K562 (cell line): ENCODE results near the gene OSTF1. TPM values are rescaled to one million over a fixed set of nuclear protein-coding genes. Genes with fewer than 3 reads are reported as not detected.

Experiments
- ATAC-seq: fragments of 200-7000 bp; cut with Tn5 transposase; 3 replicates; pipeline ENCODE4 v1.9.1; 2020; ENCODE audit warnings: moderate library complexity
- BruUV-seq: library from RNA; stranded (reverse); fragments of 400-500 nt; replicated peaks from 2 replicates; lab custom pipeline; 2021; lab: Mats Ljungman, UMichigan
- CTCF ChIA-PET: fragments of 300-600 bp; formaldehyde crosslinking; extraction: SDS; loops from one replicate; lab custom pipeline; 2021; ENCODE audit warnings: low intra/inter-chr PET ratio; lab: Yijun Ruan, JAX
- POLR2A ChIA-PET: fragments of 300-600, 350-650 bp; sonication (Branson Sonifier 250); formaldehyde crosslinking; extraction: SDS; loops from one replicate; lab custom pipeline; 2021; ENCODE audit warnings: antibody characterized with exemption, inconsistent platforms; lab: Yijun Ruan, JAX
- DNase-seq, 4 experiments: peaks; one replicate each; pipeline versions ENCODE4 v3.0.0 to v3.0.0-alpha.2; 2011 to 2018; ENCODE audit warnings: low spot score in 3 of 4, mixed read lengths in 3 of 4; ENCODE audit errors: extremely low read depth in 1 of 4
- FAIRE-seq: peaks from 2 replicates; lab custom pipeline; 2011; peaks lifted over from hg19 to GRCh38; lab: Jason Lieb, UNC
- H2AFZ ChIP-seq: 2 replicates; pipeline ENCODE4 v1.6.0; 2011; ENCODE audit warnings: low read depth, low read length, control low read depth, inconsistent platforms
- H3K27ac ChIP-seq: fragments of 200-600 bp; 3 replicates; pipeline ENCODE4 v1.8.0; 2011; ENCODE audit warnings: low read depth, mild to moderate bottlenecking, control low read depth, inconsistent platforms, low read length, moderate library complexity, mixed read lengths; ENCODE audit errors: extremely low read depth
- H3K27me3 ChIP-seq, 2 experiments: fragments of 300-600 bp in 1 of 2; 2 replicates in 1 of 2; 3 replicates in 1 of 2; pipeline versions ENCODE4 v1.6.0 to v1.8.0; 2011; ENCODE audit warnings: inconsistent platforms in 2 of 2, low read length in 2 of 2, mild to moderate bottlenecking in 1 of 2, mixed read lengths in 1 of 2, moderate library complexity in 1 of 2; ENCODE audit not compliant: control insufficient read depth in 2 of 2, insufficient read depth in 2 of 2
- H3K36me3 ChIP-seq: fragments of 300-600 bp; 3 replicates; pipeline ENCODE4 v1.8.0; 2011; ENCODE audit warnings: mild to moderate bottlenecking, low read length, inconsistent platforms; ENCODE audit not compliant: control insufficient read depth, insufficient read depth
- H3K4me1 ChIP-seq, 2 experiments: fragments of 200-600 bp in 1 of 2; replicated peaks in 1 of 2; 2 replicates in 1 of 2; 3 replicates in 1 of 2; pipeline versions ENCODE4 v1.5.1 to v1.8.0; 2011; ENCODE audit warnings: inconsistent platforms in 2 of 2, low read length in 2 of 2, mild to moderate bottlenecking in 1 of 2, mixed read lengths in 1 of 2, moderate library complexity in 1 of 2; ENCODE audit not compliant: control insufficient read depth in 2 of 2, insufficient read depth in 2 of 2
- H3K4me2 ChIP-seq: 2 replicates; pipeline ENCODE4 v1.6.1; 2011; ENCODE audit warnings: low read length, control low read depth, inconsistent platforms, mixed read lengths; ENCODE audit not compliant: insufficient read depth
- H3K4me3 ChIP-seq: fragments of 200-600 bp; sonication (generic), shearing (Covaris generic); 2 replicates; pipeline ENCODE4 v1.5.1; 2016; ENCODE audit warnings: control low read depth, inconsistent platforms
- H3K79me2 ChIP-seq: fragments of 200-600 bp; 3 replicates; pipeline ENCODE4 v1.8.0; 2011; ENCODE audit warnings: low read length, inconsistent platforms; ENCODE audit not compliant: control insufficient read depth, insufficient read depth
- H3K9ac ChIP-seq, 2 experiments: 2 replicates each; pipeline versions ENCODE4 v1.6.0 to v1.6.1; 2011; ENCODE audit warnings: low read depth in 2 of 2, low read length in 2 of 2, control low read depth in 1 of 2, inconsistent platforms in 1 of 2, mild to moderate bottlenecking in 1 of 2, mixed read lengths in 1 of 2; ENCODE audit not compliant: insufficient read depth in 1 of 2
- H3K9me1 ChIP-seq: one replicate; pipeline ENCODE4 v1.6.0; 2011; ENCODE audit warnings: inconsistent platforms, mild to moderate bottlenecking, low read length, moderate library complexity; ENCODE audit not compliant: control insufficient read depth, insufficient read depth
- H3K9me3 ChIP-seq: replicated peaks from 2 replicates; pipeline ENCODE4 v1.5.1; 2011; ENCODE audit warnings: low read depth, low read length, inconsistent platforms; ENCODE audit not compliant: control insufficient read depth, insufficient read depth
- H4K20me1 ChIP-seq: replicated peaks from 2 replicates; pipeline ENCODE4 v1.6.1; 2011; ENCODE audit warnings: low read length, inconsistent platforms, mixed read lengths; ENCODE audit not compliant: control insufficient read depth, insufficient read depth
- CHD1 ChIP-seq: fragments of 200-600 bp; sonication (generic); IDR thresholded peaks from one replicate; pipeline ENCODE4 v1.6.1; 2012; ENCODE audit warnings: mild to moderate bottlenecking, moderate library complexity, low read length, inconsistent platforms
- HMGXB4 ChIP-seq: sonication (generic); formaldehyde crosslinking; IDR thresholded peaks from 2 replicates; pipeline ENCODE4 v1.8.1; 2023; ENCODE audit warnings: mild to moderate bottlenecking, missing genetic modification reagents
- POLR2AphosphoS5 ChIP-seq: IDR thresholded peaks from 2 replicates; pipeline ENCODE4 v1.6.1; 2011; ENCODE audit warnings: mild to moderate bottlenecking, low read depth, low read length, moderate library complexity; ENCODE audit not compliant: control insufficient read depth, insufficient read depth
- TCF3 ChIP-seq: sonication (generic); formaldehyde crosslinking; IDR thresholded peaks from 2 replicates; pipeline ENCODE4 v1.4.0; 2020; ENCODE audit warnings: mild to moderate bottlenecking, missing genetic modification reagents
- ZNF12 ChIP-seq: sonication (generic); formaldehyde crosslinking; IDR thresholded peaks from 2 replicates; pipeline ENCODE4 v1.4.0; 2020; ENCODE audit warnings: mild to moderate bottlenecking, missing genetic modification reagents
- ZNF740 ChIP-seq, 3 experiments: fragments of 200-800 bp in 1 of 3; sonication (Bioruptor generic) in 1 of 3; sonication (generic) in 1 of 3; formaldehyde crosslinking in 1 of 3; IDR thresholded peaks; 2 replicates each; pipeline versions ENCODE4 v1.6.1 to v1.8.0; 2016 to 2022; ENCODE audit warnings: mild to moderate bottlenecking in 2 of 3, missing compliant biosample characterization in 2 of 3, missing genetic modification characterization in 2 of 3, missing genetic modification reagents in 1 of 3
- WGBS: fragments of 100-300 bp; shearing (Covaris generic); methylation state at CpG from one replicate; pipeline ENCODE4 v1.1.6; 2016; ENCODE audit warnings: low coverage, mixed read lengths; ENCODE audit not compliant: insufficient coverage; ENCODE audit errors: missing lambda C conversion rate; 5-methylcytosine and 5-hydroxymethylcytosine counted together
- in situ Hi-C: fragments of 300-500 bp; cut with MboI; formaldehyde crosslinking; loops from 4 replicates; pipeline ENCODE4 v1.15.0; 2018; ENCODE audit warnings: inconsistent platforms, mixed read lengths
- intact Hi-C: fragments of 100-400 bp; cut with micrococcal nuclease; formaldehyde crosslinking; loops from 2 replicates; pipeline ENCODE4 v1.14.2; 2022
- polyA plus RNA-seq, 8 experiments: library from polyadenylated mRNA; depleted of rRNA in 4 of 8; stranded (reverse) in 5 of 8; unstranded in 3 of 8; fragments of >200 nt; fragmentation: Nextera tagmentation in 2 of 8; fragmentation: Illumina TruSeq in 1 of 8; extraction: Ambion mirVana in 2 of 8; extraction: Trizol in 1 of 8; gene quantifications; 2 replicates each; pipeline versions ENCODE4 v1.2.1 to v1.2.3, GENCODE V29; 2011 to 2014; ENCODE audit warnings: inconsistent platforms in 1 of 8, missing spikeins in 1 of 8
- total RNA-seq, 7 experiments: library from RNA; depleted of rRNA in 6 of 7; stranded (reverse); fragments of >200 nt in 6 of 7; fragmentation: Illumina TruSeq in 2 of 7; extraction: Trizol in 2 of 7; gene quantifications; 2 replicates each; pipeline versions ENCODE4 v1.2.1 to v1.2.3, GENCODE V29; 2011 to 2021; ENCODE audit warnings: low replicate concordance in 1 of 7
- TF ChIP-seq, protein P1 (sequence below): fragments of 450-650 bp; formaldehyde crosslinking; IDR thresholded peaks from 2 replicates; pipeline ENCODE4 v1.4.0; 2020; ENCODE audit warnings: mild to moderate bottlenecking, moderate library complexity

Gene OSTF1
- total and polyA plus RNA-seq, 9 of the 15 experiments (the other 6 are each of a cell fraction or from before 2014, with no cell fraction given), result 15.0 to 37.3 (median 23.0) TPM

DNA sequence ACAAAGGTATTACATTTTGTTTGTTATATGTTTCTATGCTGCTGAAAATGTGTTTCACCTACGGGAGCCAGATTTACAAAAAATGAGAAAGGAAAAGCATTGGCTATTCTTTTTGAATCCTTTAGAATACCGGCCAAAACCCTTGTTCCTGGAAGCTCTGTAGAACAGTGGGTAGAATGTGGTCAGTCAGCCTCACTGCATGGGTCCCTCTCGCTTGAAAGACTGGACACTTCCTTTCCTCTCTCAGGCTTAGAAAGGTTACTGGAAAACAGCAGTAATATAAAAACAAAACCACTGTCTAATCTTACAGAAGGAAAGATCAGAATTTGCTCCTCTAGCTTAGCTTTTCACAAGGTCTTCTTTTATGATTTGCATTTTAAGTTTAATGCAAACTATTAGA, 45.1 kb downstream of the OSTF1 start:
- H4K20me1 ChIP-seq, result no peaks in the 10 kb centered on the region
- H3K27me3 ChIP-seq, result no peaks in the 10 kb centered on the region
- no peaks in the 10 kb centered on the region for H3K9me3 ChIP-seq
- ChIA-PET CTCF (no interaction called here), POLR2A (no interaction called here)
- 43% methylated on average over 3 of the region's 3 CpGs for WGBS
- peaks cover 2% of the 10 kb centered on the region; the same call in 1 of the 3 replicates for H3K36me3 ChIP-seq
- no peaks in the 10 kb centered on the region for H3K9me1 ChIP-seq
- no peak overlapping the region for H3K9ac ChIP-seq
- DNase-seq, result no peak
- H2AFZ ChIP-seq, result no peak overlapping the region
- intact Hi-C loops (no loop called here), in situ Hi-C loops (no loop called here)
- H3K4me1 ChIP-seq, result no peaks in the 10 kb centered on the region
- no peak overlapping the region for H3K27ac ChIP-seq
- FAIRE-seq, result no peak
- no TSS peak for BruUV-seq
- H3K4me2 ChIP-seq, result no peak overlapping the region
- no peak overlapping the region for H3K4me3 ChIP-seq
- no peaks in the 10 kb centered on the region for H3K79me2 ChIP-seq
- TF ChIP-seq HMGXB4 (CRISPR knock-in tag) (no peak), TCF3 (no peak), POLR2AphosphoS5 (no peak), ZNF740 (CRISPR knock-in tag; IDR thresholded peaks at IDR 0.05) (no peak), ZNF740 (tag; IDR thresholded peaks at IDR 0.05) (no peak), ZNF12 (CRISPR knock-in tag) (no peak), CHD1 (no peak)
- TF ChIP-seq, protein P1, sequence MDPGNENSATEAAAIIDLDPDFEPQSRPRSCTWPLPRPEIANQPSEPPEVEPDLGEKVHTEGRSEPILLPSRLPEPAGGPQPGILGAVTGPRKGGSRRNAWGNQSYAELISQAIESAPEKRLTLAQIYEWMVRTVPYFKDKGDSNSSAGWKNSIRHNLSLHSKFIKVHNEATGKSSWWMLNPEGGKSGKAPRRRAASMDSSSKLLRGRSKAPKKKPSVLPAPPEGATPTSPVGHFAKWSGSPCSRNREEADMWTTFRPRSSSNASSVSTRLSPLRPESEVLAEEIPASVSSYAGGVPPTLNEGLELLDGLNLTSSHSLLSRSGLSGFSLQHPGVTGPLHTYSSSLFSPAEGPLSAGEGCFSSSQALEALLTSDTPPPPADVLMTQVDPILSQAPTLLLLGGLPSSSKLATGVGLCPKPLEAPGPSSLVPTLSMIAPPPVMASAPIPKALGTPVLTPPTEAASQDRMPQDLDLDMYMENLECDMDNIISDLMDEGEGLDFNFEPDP (CRISPR knock-in tag), result no peak
- no peak for ATAC-seq
